ENCODE measurements around the gene KANSL2.
"Not testable (repeated sequence)": the region's sequence is repeated elsewhere in the genome, so short reads cannot be mapped to it uniquely, and the experiment has no call there.

- not testable (repeated sequence) for TF ChIP-seq POLR2A (conservative IDR thresholded peaks at IDR 0.05); HDAC8 (tag; IDR thresholded peaks at IDR 0.05); ZNF586 (CRISPR knock-in tag; conservative IDR thresholded peaks at IDR 0.05); MAX (CRISPR knock-in tag; IDR thresholded peaks at IDR 0.05); ATF6 (CRISPR knock-in tag; IDR thresholded peaks at IDR 0.05); MCM7 (IDR thresholded peaks at IDR 0.05); CHD4 (IDR thresholded peaks at IDR 0.05; ENCODE audit: insufficient read depth, insufficient replicate concordance, low read depth, low read length, poor library complexity, severe bottlenecking); YBX1 (IDR thresholded peaks at IDR 0.05); NR0B1 (IDR thresholded peaks at IDR 0.05; ENCODE audit: partially characterized antibody); HMGXB4 (CRISPR knock-in tag; IDR thresholded peaks at IDR 0.05); DNMT1 (IDR thresholded peaks at IDR 0.05); KDM1A (IDR thresholded peaks at IDR 0.05); USF2 (CRISPR knock-in tag; IDR thresholded peaks at IDR 0.05)
These were observed 38.1 kb upstream of the KANSL2 start for GRCh38 chr12:48720171-48720570.

All from K562 (cell line).